ENCODE results near the gene TTLL5.
"Not testable (repeated sequence)": the region's sequence is repeated elsewhere in the genome, so short reads cannot be mapped to it uniquely, and the experiment has no call there.

The TTLL5 gene

DNA sequence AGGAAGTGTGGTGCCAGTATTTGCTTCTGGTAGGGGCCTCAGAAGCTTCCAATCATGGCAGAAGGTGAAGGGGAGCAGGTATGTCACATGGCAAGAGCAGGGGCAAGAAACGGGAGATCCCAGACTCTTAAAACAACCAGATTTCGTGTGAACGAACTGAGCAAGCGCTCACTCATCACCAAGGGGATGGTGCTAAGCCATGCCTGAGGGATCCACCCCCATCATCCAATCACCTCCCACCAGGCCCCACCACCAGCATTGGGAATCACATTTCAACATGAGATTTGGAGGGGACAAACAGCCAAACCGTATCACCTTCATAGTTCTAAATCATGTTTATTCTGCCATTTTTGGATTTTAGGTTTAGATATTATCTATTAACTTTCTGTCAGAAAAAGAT is 179.9 kb downstream of the TTLL5 start:
- DNase-seq: no peak

DNA sequence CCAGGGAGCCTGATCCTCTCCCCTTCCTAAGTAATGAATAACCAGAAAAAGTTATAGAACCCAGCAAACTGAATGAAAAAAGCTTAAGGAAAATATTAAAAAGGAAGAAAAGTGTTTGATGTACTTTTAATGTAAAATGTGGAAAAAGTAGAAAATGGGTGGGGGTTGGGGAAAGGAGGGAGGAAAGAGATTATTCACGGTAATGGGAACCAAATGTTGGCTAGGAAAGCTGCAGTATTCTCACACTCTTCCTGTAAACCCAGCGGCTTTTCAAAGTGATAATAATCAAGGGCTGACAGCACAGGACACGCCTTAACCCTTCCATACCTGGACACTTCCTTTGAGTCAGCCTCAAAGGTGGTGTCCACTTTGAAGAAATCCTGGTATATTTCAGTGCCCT is 181.5 kb downstream of the TTLL5 start:
- DNase-seq: no peak

GRCh38 chr14:75844486-75844885 is 183.4 kb downstream of the TTLL5 start:
- DNase-seq: no peak

DNA sequence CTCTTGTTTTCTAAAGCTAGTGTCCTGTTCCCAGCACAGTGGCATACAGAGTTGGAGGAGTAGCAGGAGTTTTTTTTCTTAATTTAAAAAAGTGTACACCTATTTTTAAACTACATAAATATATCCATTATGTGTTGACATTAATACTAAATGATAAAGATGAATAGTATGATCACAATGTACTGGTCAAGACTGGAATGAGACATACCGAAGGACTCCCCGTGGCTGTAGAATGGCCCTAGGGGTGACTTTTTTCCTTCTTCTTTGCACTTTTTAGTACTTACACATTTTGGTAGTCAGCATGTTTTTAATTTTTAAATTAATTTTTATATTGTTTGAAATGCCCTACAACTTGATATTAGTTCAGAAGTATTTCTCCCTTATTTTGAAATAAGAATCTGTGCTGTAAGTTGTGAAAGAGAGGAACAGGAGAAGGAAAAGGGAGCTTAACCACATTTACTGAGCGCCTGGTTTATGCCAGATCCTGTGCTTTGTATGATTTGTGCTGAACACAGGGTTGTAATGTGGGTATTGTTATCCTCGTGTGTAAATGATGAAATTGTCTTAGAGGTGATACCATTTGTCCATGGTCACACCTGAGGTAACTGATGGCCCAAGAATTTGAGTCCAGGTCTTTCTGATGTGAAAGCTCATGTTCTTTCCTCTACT is 184.2 kb downstream of the TTLL5 start:
- DNase-seq: no peak

- not testable (repeated sequence) for DNase-seq
Observed at GRCh38 chr14:75846694-75847093, 185.6 kb downstream of the TTLL5 start.

GRCh38 chr14:75847584-75847983 is 186.5 kb downstream of the TTLL5 start:
- no peak for DNase-seq

- DNase-seq: no peak
Observed at GRCh38 chr14:75848167-75848913, 187.3 kb downstream of the TTLL5 start.

DNA sequence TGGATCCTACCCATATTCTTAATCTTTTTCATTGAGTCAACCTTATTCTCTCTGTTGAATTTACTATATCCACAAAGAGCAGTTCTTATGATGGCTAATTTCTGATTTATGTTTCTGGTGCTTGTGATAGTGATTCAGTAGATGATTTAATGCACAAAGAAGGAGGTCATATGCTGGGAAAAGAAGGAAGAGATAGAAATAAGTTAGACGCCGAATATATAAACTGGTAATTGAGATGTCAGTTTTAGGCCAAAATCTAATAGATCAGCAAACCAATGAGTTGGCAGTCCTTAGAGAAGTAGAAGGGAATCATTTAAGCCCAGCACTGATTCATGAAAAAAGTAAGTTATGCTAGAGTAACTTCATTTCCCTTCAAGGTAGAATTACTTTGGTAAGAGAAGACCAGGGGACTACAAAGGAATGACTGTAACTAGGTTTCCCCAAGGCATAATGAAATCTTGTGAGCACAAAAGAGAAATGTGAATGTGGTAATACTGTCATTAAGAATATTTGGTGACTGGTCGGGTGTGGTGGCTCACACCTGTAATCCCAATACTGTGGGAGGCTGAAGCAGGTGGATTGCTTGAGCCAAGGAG is 188.4 kb downstream of the TTLL5 start:
- DNase-seq: no peak

DNA sequence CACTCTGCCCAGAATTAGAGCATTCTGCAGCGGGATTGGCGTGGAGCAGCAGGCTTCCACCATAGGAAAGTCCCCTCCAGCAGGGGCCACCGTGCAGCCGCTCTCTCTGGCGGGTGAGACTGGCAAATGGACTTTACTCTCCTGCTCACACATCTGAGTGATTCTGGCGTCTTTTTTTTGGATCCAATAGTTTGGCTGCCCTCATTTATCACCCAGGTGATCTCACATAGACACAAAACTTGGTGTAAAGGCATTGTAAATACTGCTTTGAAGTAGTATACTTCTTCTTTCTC is 190.5 kb downstream of the TTLL5 start:
- DNase-seq: no peak

DNA sequence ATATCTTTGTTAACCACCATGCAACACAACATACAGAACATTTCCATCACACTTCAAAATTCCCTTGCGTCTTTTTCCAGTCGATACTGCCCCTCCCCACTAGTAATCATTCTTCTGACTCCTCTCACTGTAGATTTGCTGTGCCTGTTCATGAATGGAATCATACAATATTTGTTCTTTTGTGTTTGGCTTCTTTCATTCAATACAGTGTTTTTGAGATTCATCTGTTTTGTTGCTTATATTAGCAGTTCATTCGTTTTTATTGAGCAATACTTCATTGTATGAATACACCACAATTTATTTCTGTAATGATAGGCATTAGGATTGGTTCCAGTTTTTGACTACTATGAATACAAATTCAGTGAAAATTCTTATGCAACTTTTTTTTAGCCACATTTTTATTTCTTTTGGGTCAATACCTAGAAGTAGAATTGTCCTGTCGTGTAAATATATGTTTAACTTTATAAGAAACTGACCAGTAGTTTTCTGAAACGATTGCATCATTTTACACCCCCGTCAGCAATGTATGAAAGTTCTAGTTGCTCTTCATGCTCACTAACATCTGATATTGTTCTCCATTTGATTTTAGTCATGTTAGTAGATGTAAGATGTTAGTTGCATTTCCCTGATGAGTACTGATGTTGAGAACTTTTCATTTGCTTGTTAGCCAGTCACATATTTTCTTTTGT is 193.2 kb downstream of the TTLL5 start:
- DNase-seq: no peak

DNA sequence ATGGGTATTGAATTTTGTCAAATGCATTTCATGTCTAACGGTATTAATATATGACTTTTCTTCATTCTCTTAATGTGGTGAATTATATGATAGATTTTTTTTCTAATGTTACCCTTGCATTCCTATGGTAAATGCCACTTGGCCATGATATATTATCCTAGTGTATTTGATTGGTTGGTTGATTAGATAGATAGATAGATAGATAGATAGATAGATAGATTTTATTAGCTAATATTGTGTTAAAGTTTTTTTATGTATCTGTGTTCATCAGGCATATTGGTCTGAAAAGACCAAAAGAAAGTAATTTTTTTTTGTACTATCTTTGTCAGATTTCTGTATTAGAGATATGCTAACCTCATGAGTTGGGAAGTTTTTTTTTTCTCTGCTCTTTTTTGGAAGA is 196.2 kb downstream of the TTLL5 start:
- no peak for DNase-seq

- DNase-seq: no peak
Observed at GRCh38 chr14:75858362-75858761, 197.3 kb downstream of the TTLL5 start.

GRCh38 chr14:75859746-75860145 is 198.7 kb downstream of the TTLL5 start:
- DNase-seq: no peak

DNA sequence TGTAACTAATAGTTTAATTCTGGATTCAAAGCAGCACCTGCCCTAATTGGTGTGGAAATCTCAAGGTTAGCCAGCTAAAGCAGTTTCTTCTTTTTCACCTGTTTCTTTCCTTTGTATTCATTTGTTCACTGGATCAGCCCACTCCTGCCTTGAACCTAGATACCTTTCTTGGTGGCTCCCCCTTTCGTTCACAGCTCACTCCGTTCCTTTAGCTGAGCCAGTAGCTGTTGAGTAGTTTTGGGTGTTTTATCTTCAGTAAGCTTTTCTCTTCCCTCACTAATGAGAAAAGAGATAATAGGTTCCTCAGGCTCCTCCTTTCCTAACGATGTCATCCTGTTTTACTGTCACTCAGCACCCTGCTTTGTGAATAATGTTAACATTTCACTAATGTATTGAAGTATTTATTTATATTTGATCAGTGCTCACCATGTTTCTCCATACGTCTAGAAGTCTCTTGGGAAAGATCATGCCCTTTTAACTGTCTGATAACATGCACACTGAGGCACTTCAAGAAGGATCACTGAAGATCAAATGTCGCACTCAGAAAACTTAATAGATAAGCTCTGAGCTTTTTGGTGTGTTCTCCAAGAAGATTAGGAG is 199.6 kb downstream of the TTLL5 start:
- DNase-seq: no peak

- DNase-seq: no peak
Observed at GRCh38 chr14:75861161-75861621, 200.1 kb downstream of the TTLL5 start.

- no peak for DNase-seq
Observed at GRCh38 chr14:75863221-75863620, 202.2 kb downstream of the TTLL5 start.

GRCh38 chr14:75864352-75864751 is 203.3 kb downstream of the TTLL5 start:
- no peak for DNase-seq

- no peak for DNase-seq
Observed at GRCh38 chr14:75865531-75865930, 204.5 kb downstream of the TTLL5 start.

DNA sequence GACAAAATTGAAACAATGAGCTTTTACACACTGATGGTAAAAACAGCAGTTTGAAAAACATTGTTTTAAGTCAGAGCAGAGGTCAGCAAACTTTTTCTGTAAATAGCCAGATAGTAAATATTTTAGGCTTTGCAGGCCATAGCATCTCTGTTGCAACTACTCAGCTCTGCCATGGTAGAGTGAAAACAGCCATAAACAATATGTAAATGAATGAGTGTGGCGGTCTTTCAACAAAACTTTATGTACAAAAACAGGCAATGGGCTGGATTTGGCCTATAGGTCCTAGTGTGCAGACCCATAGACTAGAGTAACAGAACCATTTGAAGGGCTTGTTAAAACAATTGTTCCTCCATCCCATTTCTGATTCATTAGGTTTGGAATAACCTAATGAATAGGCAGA is 205.9 kb downstream of the TTLL5 start:
- DNase-seq: no peak

DNA sequence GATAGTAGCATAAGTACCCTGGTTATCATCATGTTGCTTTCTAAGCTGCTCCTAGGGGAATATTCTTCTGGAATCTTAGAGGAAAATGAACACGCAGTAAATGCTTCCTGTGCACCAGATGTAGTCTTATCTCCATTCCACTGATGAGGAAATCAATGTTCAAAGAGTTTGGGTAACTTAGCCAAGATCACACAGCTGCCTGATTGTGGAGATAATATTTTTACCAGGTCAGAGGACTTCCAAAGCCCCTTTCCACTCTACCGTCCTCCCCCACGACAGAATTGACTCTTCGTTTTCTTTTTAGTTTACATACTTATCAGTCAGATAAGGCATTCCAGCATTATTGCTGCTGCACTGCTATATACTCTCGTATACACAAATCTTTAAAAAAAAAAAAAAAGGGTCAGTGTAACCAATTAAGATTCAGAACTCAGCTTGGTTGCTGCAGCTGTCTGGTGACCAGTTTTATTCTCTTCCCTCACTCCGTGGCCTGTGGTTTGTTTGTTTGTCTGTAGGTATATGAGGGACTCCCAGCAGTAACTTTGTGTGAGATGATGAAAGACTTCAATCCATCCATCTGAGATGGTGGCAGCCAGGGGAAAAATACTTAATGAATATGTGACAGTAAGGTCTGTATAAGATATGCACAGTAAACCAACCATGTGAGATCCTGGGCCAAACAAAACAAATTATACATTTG is 210.3 kb downstream of the TTLL5 start:
- no peak for DNase-seq

DNA sequence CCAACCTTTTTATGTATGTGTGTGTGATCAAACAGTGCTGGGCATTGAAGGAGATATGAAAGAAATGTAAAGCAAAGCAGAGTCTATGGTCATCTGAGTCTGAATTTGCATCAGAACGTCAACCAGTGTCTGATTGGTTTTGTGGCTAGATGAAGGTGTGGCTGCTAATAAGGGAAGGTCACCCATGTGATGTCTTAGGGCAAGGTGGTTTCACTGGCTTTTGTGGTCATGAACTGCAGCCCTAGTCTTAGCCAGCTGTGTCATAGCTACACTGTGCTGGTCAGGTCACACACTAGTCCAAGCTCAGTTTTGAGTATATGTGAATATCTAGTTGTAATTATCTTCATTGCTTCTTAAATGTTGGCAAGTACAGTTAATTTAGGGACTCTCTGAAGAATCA is 214.9 kb downstream of the TTLL5 start:
- no peak for DNase-seq

DNA sequence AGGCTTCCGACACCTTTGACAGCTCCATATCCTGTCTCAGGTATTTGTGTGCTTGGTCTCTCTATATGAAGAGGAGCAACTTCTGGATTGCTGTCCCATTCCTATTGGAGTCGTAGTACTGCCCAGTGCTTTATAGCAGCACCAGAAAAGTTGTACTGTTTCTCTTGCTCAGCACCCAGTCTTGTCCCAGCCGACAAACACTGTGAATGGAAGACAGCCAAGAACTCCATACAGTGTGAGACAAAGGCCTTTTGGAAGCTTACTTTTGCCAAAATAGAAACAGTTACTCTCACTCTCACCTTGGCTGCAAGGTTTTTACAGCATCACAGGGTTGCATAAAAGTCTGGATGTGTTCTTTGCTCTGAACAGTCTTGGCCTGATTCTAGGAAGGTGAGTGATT is 215.5 kb downstream of the TTLL5 start:
- DNase-seq: no peak

GRCh38 chr14:75877292-75877691 is 216.2 kb downstream of the TTLL5 start:
- no peak for DNase-seq

Measured in NCI-H187 treated with DMSO at 0.1 percent for 48 hours (cell line).